Sciatic nerve (tissue), 2 donors: ENCODE measurements around the gene PTPRG. TPM values are rescaled to one million over a fixed set of nuclear protein-coding genes. Genes with fewer than 3 reads are reported as not detected.

Source experiments
- ATAC-seq: fragments of 200-7000 bp; cut with Tn5 transposase; one replicate; pipeline ENCODE4 v1.9.1; 2020; ENCODE audit warnings: mild to moderate bottlenecking, moderate library complexity
- DNase-seq: peaks from one replicate; pipeline ENCODE4 v3.0.0-alpha.2; 2020; ENCODE audit warnings: low spot score
- intact Hi-C: fragments of 100-400 bp; cut with DNase I; formaldehyde crosslinking; loops from one replicate; pipeline ENCODE4 v1.14.2; 2022
- total RNA-seq: library from RNA; stranded (reverse); fragmentation: NEBNext Ultra II Directional; extraction: Animal tissue kit (Norgen Biotek cat#: 25700); gene quantifications from one replicate; pipeline ENCODE4 v1.2.1, GENCODE V29; 2021
- donor health status: DM: no; HTN: no; CAD: no.
- donor health status: DM: no; HTN: no; CAD: no.

Gene PTPRG
- total RNA-seq, 1 donor from 2014 or later, result 67.7 TPM

DNA sequence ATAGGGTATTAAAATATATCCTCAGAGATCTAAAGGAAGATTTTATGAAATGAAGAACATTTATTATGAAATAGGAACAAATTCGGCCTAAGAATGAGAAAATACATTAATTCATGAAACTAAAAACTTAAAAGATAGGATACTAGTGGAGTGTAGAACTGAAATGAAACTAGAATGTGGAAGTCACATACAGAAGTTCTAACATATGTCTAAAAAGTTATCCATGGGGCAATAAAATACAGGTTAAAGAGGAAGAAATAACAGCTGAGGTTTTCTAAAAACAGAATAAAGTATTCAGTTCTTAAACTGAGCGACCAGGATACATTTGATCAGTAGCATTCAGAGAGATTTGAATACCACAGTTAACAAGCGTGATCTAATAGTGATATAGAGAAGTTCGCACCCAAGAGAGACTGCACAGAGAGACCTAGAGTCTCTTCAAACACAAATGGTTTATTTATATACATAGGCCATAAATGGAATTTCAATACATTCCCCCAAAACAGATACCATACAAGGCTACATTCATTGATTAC lies 726.1 kb downstream of the PTPRG start:
- no peak for ATAC-seq
- intact Hi-C loops, result no loop called here
- no peak for DNase-seq

DNA sequence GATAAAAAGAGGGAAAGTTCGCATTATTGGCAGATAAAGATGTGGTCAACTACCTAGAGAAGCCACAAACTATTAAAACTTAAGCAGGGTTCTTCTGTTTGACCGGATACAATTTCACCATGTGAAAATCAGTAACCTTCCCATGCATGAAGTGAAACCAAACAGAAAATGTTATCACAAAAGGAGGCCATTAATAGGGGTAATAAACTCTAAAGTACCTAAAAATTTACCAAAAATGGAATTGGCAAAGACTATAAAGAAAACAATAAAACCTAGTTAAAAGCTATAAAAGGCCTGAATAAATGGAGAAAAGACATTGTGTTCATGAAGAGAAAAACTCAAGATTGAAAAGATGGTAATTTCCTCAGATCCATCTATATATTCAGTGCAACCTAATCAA lies 728.6 kb downstream of the PTPRG start:
- intact Hi-C loops, result no loop called here
- ATAC-seq (no peak), DNase-seq (no peak)

DNA sequence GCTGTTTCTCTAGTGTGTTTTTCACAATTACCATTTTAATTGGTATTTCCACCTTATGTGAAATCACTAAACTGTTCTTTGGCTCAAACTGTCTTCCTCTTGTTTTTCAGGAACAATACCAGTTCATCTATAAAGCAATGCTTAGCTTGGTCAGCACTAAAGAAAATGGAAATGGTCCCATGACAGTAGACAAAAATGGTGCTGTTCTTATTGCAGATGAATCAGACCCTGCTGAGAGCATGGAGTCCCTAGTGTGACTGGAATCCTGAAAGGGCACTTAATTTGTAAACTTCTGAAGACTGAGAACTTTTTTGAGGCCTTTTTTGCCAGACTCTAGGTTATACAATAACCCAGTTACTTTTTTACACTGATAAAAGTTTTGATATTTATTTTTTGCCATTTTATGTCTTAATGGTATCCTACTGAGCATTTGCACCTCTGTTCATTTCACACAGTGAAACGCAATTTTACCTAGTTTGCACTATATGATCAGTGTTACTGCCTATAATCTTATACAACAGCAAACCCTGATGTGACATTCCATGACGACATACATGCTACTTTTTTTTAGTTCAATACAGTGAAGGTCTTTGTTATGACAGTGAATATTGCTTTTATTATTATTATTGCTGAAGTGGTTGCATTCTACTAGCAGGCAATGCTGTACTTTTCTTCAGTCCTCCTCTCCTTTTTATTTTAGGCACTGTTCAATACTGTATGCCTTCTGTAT lies 731.8 kb downstream of the PTPRG start:
- intact Hi-C loops, result no loop called here
- DNase-seq (no peak), ATAC-seq (no peak)

DNA sequence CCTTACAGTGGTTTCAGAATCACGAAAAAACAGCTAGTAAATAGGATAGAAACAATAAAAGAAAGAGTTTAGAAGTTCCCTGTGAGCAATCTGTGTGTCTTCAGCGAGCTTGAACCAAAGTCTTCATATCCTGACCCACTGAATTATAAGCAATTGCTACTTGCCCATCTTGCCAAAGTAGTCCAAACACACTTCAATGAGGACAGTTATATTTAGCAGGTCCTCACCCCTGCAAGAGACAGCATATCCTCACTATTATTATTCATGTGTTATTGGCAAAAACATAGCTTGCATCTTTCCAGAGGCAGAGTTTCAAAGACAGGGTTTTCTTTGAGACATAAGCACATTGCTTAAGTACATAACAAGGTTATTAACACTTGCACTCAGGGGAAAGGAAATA lies 734.2 kb downstream of the PTPRG start:
- intact Hi-C loops, result no loop called here
- ATAC-seq, result no peak
- DNase-seq, result no peak

DNA sequence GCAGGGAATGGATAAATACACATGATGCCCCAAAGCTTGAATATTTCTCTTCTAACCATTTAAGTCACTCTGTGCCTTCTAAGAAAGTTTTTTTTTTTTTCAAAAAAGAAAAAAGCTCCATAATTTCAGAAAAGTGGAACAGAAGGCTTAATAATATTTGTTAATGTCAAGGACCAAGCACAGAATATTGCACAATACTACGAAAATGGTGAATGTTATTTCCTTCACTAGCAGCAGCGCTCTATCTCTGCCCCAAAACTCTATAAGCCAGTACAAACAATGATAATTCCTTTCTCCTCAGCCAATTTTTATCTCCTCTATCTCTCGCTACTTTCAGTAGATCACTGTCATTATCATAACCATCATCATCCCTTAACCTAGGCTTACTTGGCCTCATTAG lies 739.2 kb downstream of the PTPRG start:
- DNase-seq, result no peak
- no peak for ATAC-seq

DNA sequence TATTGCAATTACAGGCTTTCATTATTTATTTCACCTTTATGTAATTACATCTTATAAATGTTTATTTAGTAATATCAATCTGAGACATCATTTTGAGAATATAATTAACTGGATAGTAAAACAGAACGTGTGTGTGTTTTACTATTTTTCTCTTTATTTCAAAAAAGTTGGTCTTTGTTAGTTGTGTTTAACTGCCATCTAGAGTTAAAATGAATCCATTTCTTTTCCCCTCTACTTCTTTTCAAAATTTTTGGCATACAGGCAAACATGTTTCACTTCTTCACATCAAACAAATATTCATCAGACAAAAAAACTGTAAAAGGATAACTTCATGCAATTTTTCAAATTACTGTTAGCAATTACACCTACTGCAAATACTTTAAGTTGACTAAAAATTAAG lies 750.8 kb downstream of the PTPRG start:
- DNase-seq (no peak), ATAC-seq (no peak)
- intact Hi-C loops, result no loop called here

More for the DNA sequence above, 739.2 kb downstream of the PTPRG start:
- intact Hi-C loops, result no loop called here

DNA sequence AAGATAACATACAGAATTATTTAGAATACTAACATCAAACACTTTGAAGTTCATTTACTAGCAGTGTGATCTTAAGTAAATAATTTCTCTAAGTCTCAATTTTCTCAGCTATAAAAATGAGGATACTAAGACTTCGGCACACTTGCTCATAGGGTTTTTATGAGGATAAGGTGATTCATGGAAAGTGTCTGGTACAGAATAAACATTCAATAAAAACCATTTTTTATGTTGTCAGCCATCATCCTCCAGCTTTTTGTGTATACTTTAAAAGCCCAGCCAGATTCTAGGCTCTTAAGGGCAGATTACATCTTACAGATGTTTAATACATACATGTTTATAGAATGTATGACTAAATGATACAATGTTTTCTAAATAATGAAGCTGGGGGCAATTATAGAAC lies 755.2 kb downstream of the PTPRG start:
- DNase-seq, result no peak
- intact Hi-C loops, result no loop called here
- ATAC-seq, result no peak

DNA sequence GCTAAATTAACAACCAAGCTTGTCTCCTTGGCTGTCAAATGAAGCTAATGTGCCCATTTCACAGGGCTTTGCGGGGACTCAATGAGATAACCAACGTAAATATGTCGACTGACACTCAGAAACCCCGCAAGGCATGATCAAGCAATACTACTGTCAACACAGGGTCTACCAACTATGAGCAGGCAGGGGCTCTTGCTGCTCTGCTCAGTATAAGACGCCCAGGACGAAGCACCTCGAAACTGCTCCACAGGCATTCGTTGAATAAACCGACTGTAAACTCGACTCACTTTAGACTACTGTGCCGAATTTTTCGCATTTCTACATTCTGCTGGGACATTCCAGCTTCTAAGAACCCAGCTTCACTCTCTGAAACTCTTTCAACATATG lies 757.0 kb downstream of the PTPRG start:
- no peak for ATAC-seq
- no peak for DNase-seq
- intact Hi-C loops, result no loop called here

DNA sequence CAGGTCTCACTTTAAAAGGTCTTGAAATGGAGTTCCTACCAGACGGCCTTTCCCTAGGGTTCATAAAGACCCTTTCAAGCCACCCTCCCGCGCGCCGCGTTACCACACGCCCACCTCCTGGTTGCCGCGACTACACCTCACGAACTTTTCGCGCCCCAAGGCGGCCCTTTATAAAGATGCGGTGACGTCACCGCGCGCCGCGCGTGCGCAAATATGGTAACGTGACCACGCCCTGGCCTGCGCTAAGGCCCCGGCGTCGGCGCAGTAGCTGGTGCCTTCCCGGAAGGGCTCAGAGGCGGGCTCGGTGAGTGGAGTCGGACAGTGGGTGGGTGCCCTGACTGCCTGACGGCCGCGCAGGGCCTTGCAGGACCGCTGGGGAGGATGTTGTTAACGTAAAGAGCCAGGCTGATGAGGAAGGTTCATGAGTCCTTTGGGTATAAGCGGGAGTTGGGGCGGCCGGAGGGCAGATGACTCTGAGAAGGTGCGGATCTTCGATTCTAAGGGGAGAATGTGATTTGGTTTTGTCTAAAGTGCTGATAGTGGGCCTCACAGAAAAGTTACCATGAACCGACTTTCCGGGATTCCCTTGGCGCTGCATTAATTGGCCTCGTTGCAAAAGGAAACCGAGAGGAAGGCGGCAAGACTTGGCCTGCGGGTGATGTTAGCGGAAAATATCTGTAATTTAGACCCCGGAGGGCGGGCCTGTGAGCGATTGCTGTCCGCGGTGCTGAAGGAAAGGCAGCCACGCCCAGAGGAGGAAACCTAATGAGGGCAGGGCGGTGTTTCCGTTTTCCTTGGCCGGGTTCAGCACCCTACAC lies 757.6 kb downstream of the PTPRG start:
- intact Hi-C loops, result no loop called here
- ATAC-seq (peak; percentile 99), DNase-seq (peak; percentile 92)

DNA sequence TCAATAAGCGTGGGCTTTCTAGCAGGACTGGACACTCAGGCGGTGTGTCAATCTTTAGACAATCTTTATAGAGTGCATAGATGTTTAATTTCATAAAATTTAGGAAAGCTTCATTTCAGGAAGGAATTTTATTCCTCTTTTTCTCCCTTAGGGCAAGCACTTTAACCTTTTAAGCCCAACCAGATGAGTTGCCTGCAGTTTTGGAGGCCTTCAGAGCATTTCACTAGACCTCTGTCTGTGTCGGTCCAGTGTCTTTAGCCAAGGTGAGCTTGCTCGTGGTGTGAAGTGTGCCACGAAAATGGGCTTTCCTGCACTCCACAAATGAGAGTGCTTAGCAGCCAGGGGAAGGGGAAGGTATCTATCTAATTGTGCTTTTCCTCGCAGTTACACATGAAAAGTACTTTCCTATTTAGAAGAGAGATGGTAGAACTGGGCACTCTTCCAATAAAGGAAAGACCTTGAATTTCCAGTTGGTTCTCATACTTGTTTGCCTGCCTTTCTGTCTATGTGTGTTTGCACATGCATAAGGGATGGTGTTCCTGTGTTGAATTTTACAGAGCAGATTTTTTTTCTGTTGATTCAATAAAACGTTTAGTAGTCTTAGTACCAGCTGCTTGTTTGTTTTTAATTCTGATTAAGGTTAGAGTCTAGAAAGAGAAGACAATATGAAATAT lies 758.3 kb downstream of the PTPRG start:
- ATAC-seq (no peak), DNase-seq (no peak)
- intact Hi-C loops, result no loop called here

DNA sequence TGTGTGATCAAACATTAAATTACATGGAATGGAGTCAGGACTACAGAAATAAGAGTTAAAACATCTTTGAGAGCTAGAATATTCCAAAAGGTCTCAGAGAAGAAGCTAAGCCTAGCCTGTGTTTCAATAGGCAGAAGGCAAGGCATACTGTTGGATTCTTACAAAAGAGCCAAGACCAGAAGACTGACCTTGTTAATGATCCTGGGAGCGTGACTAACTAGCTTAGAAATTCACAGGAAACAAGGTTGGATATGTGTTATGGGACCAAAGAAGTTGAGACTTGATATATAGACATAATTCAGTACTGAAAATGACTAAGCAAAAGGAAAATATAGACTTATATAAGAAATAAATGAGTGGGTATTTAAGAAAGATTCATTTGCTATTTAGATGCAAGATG lies 761.9 kb downstream of the PTPRG start:
- no peak for DNase-seq
- no peak for ATAC-seq
- intact Hi-C loops, result no loop called here

DNA sequence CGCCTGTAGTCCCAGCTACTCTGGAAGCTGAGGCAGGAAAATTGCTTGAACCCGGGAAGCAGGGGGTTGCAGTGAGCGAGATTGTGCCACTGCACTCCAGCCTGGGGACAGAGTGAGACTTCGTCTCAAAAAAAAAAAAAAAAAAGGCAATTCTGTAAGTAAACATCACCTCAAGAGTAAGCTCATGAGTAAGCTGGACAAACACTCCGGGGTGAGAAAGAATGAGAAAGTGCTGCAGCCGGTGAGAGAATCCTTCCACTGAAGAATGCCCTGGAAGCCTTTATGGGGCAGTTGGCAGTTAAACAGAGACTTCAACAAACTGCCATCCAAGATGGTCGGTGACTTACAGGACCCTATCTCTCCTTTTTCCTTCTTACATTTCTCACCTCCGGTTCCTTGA lies 764.5 kb downstream of the PTPRG start:
- DNase-seq (no peak), ATAC-seq (no peak)
- intact Hi-C loops, result no loop called here

DNA sequence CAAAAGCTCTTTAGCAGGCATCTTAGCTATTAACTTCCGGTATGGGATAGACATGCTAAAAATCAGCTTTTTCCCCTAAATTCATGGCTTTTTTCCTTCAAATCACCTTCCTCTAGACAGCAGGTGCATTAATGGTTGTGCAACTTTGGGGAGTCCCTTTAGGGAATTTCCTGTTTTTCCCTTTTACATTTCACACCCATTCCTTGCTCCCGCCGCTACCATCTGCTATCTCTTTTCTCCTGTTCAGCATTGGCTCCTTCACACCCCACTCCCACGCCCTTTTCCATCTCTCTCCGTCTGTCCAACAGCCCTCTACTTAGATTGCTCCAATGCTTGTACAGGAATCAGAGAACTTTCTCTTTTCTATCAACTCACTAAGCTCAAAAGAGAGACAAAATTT lies 768.6 kb downstream of the PTPRG start:
- ATAC-seq, result no peak
- intact Hi-C loops, result loop anchor here (10.0 kb wide), 1 partner anchor 225 kb away; no protein-coding TSS in a partner anchor

DNA sequence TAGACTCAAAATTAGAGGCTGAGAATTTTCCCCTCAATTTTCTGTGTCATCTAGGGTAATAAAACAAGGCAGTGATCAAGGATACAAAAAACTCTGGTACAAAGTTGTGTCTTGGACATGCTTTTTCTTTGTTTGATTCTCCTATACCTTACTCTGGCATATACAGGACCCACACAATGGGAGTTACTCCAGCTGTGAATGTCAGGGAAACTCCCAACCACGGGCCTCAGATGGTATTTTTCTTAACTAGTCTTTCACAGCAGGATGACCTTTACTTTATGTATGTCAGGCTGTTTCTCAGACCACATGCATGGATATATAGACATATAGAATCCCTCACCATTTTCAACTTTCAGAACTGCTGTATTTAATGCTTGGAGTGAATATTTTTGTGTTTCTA lies 770.6 kb downstream of the PTPRG start:
- no peak for ATAC-seq
- intact Hi-C loops, result loop anchor here (10.0 kb wide), 1 partner anchor 223 kb away; no protein-coding TSS in a partner anchor
- no peak for DNase-seq

More for the DNA sequence above, 768.6 kb downstream of the PTPRG start:
- no peak for DNase-seq

DNA sequence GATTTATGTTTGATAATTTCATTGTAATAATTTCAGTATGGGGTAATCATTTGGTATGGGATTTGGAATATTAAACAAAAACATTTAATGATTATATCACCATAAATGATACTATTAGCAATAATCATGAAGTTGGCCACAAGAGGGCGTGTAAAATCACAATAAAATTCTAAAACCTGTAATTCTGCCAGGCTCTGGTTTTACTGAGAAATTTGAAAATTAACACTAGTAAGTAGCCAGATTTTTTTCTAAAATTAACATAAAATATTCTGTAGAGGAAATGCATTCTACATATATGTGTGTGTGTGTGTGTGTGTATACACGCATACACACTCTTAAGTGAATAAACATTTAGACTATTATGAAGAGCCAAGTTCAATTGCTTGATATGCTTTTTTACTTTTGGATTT lies 771.5 kb downstream of the PTPRG start:
- no peak for ATAC-seq
- intact Hi-C loops, result loop anchor here (10.0 kb wide), 1 partner anchor 222 kb away; no protein-coding TSS in a partner anchor

DNA sequence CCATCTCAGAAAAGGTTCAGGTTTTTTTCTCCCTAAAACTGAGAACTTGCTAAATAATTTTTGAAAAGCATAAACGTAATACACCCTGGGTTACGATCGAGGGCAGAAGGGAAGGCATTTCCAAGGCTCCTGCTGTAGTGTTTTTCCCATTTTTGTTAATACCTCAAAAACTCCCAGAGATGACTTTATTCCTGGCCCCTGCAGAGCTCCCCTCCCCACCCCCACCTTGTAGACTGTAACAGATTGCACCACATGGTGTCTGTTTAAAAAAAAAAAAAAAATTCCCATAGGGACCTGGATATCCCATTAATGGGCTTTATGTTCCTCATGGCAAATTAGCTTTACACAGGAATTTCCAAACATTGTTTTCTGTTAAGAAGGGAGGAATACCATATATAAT lies 773.8 kb downstream of the PTPRG start:
- ATAC-seq (no peak), DNase-seq (no peak)
- intact Hi-C loops, result loop anchor here (10.0 kb wide), 1 partner anchor 220 kb away; no protein-coding TSS in a partner anchor

More for the DNA sequence above, 771.5 kb downstream of the PTPRG start:
- no peak for DNase-seq

DNA sequence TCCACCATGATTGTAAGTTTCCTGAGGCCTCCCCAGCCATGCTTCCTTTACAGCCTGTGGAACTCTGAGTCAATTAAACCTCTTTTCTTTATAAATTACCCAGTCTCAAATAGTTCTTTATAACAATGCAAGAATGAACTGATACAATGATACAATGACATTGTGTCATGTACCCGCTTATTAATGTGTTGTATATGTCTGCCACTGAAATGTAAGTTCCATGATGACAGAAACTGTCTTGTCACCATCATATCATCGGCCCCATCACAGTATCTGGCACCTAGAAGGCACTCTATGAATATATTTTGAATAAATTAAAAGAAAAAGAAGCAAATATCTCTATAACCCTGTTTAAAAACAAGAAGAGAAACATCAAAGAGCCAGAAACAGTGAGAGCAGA lies 782.4 kb downstream of the PTPRG start:
- DNase-seq (no peak), ATAC-seq (no peak)
- intact Hi-C loops, result no loop called here
